ENCODE measurements around the gene YOD1.

Gene YOD1

GRCh38 chr1:207021139-207021861, 29.7 kb downstream of the YOD1 start:
- no peak overlapping the region for H3K9ac ChIP-seq (ENCODE audit: low read depth, low read length)
- H3K36me3 ChIP-seq (ENCODE audit: insufficient read depth, low read length), result no peaks in the 10 kb centered on the region
- peaks cover 51% of the 10 kb centered on the region for H3K4me1 ChIP-seq (ENCODE audit: control insufficient read depth, insufficient read depth, low read length)
- H3K4me3 ChIP-seq (ENCODE audit: low read length), result no peak overlapping the region
- H3K4me2 ChIP-seq (ENCODE audit: low read length), result no peak overlapping the region
- no peaks in the 10 kb centered on the region for H3K27me3 ChIP-seq (ENCODE audit: control insufficient read depth, insufficient read depth, low read length)
- H3K9me3 ChIP-seq (replicated peaks; ENCODE audit: low read length), result no peaks in the 10 kb centered on the region

GRCh38 chr1:207020709-207021107, 30.3 kb downstream of the YOD1 start:
- Histone ChIP-seq H3K9ac (ENCODE audit: low read depth, low read length) (no peak overlapping the region), H3K4me2 (ENCODE audit: low read length) (no peak overlapping the region), H3K27me3 (ENCODE audit: control insufficient read depth, insufficient read depth, low read length) (no peaks in the 10 kb centered on the region), H3K9me3 (replicated peaks; ENCODE audit: low read length) (no peaks in the 10 kb centered on the region), H3K4me1 (ENCODE audit: control insufficient read depth, insufficient read depth, low read length) (peaks cover 45% of the 10 kb centered on the region), H3K4me3 (ENCODE audit: low read length) (no peak overlapping the region), H3K36me3 (ENCODE audit: insufficient read depth, low read length) (no peaks in the 10 kb centered on the region)

- Histone ChIP-seq H3K4me2 (ENCODE audit: low read length) (no peak overlapping the region), H3K9me3 (replicated peaks; ENCODE audit: low read length) (no peaks in the 10 kb centered on the region), H3K27me3 (ENCODE audit: control insufficient read depth, insufficient read depth, low read length) (no peaks in the 10 kb centered on the region), H3K4me3 (ENCODE audit: low read length) (no peak overlapping the region), H3K4me1 (ENCODE audit: control insufficient read depth, insufficient read depth, low read length) (peaks cover 40% of the 10 kb centered on the region), H3K36me3 (ENCODE audit: insufficient read depth, low read length) (no peaks in the 10 kb centered on the region), H3K9ac (ENCODE audit: low read depth, low read length) (no peak overlapping the region)
Observed at GRCh38 chr1:207020065-207020708, 30.8 kb downstream of the YOD1 start.

- no peak overlapping the region for H3K4me3 ChIP-seq (ENCODE audit: low read length)
- no peaks in the 10 kb centered on the region for H3K9me3 ChIP-seq (replicated peaks; ENCODE audit: low read length)
- H3K4me2 ChIP-seq (ENCODE audit: low read length), result no peak overlapping the region
- H3K4me1 ChIP-seq (ENCODE audit: control insufficient read depth, insufficient read depth, low read length), result peaks cover 35% of the 10 kb centered on the region
- no peaks in the 10 kb centered on the region for H3K27me3 ChIP-seq (ENCODE audit: control insufficient read depth, insufficient read depth, low read length)
- no peak overlapping the region for H3K9ac ChIP-seq (ENCODE audit: low read depth, low read length)
- no peaks in the 10 kb centered on the region for H3K36me3 ChIP-seq (ENCODE audit: insufficient read depth, low read length)
Observed at GRCh38 chr1:207019661-207020060, 31.3 kb downstream of the YOD1 start.

- no peak overlapping the region for H3K4me2 ChIP-seq (ENCODE audit: low read length)
- H3K4me3 ChIP-seq (ENCODE audit: low read length), result no peak overlapping the region
- no peaks in the 10 kb centered on the region for H3K27me3 ChIP-seq (ENCODE audit: control insufficient read depth, insufficient read depth, low read length)
- H3K36me3 ChIP-seq (ENCODE audit: insufficient read depth, low read length), result no peaks in the 10 kb centered on the region
- H3K9ac ChIP-seq (ENCODE audit: low read depth, low read length), result no peak overlapping the region
- peaks cover 30% of the 10 kb centered on the region for H3K4me1 ChIP-seq (ENCODE audit: control insufficient read depth, insufficient read depth, low read length)
- H3K9me3 ChIP-seq (replicated peaks; ENCODE audit: low read length), result no peaks in the 10 kb centered on the region
Observed at GRCh38 chr1:207019161-207019560, 31.8 kb downstream of the YOD1 start.

- Histone ChIP-seq H3K36me3 (ENCODE audit: insufficient read depth, low read length) (no peaks in the 10 kb centered on the region), H3K9me3 (replicated peaks; ENCODE audit: low read length) (no peaks in the 10 kb centered on the region), H3K4me2 (ENCODE audit: low read length) (no peak overlapping the region), H3K27me3 (ENCODE audit: control insufficient read depth, insufficient read depth, low read length) (no peaks in the 10 kb centered on the region), H3K4me1 (ENCODE audit: control insufficient read depth, insufficient read depth, low read length) (peaks cover 30% of the 10 kb centered on the region), H3K9ac (ENCODE audit: low read depth, low read length) (no peak overlapping the region), H3K4me3 (ENCODE audit: low read length) (no peak overlapping the region)
Observed at GRCh38 chr1:207018707-207019106, 32.3 kb downstream of the YOD1 start.

GRCh38 chr1:207017615-207018559, 33.1 kb downstream of the YOD1 start:
- H3K9me3 ChIP-seq (replicated peaks; ENCODE audit: low read length), result no peaks in the 10 kb centered on the region
- H3K36me3 ChIP-seq (ENCODE audit: insufficient read depth, low read length), result no peaks in the 10 kb centered on the region
- H3K4me1 ChIP-seq (ENCODE audit: control insufficient read depth, insufficient read depth, low read length), result peaks cover 30% of the 10 kb centered on the region
- no peak overlapping the region for H3K4me2 ChIP-seq (ENCODE audit: low read length)
- no peaks in the 10 kb centered on the region for H3K27me3 ChIP-seq (ENCODE audit: control insufficient read depth, insufficient read depth, low read length)
- H3K9ac ChIP-seq (ENCODE audit: low read depth, low read length), result peak overlapping the region; percentile 0
- no peak overlapping the region for H3K4me3 ChIP-seq (ENCODE audit: low read length)

- no peak overlapping the region for H3K4me3 ChIP-seq (ENCODE audit: low read length)
- H3K9ac ChIP-seq (ENCODE audit: low read depth, low read length), result no peak overlapping the region
- H3K4me1 ChIP-seq (ENCODE audit: control insufficient read depth, insufficient read depth, low read length), result peaks cover 20% of the 10 kb centered on the region
- no peak overlapping the region for H3K4me2 ChIP-seq (ENCODE audit: low read length)
- H3K36me3 ChIP-seq (ENCODE audit: insufficient read depth, low read length), result no peaks in the 10 kb centered on the region
- no peaks in the 10 kb centered on the region for H3K9me3 ChIP-seq (replicated peaks; ENCODE audit: low read length)
- H3K27me3 ChIP-seq (ENCODE audit: control insufficient read depth, insufficient read depth, low read length), result no peaks in the 10 kb centered on the region
Observed at GRCh38 chr1:207015791-207016190, 35.2 kb downstream of the YOD1 start.

GRCh38 chr1:207014728-207015127, 36.3 kb downstream of the YOD1 start:
- no peak overlapping the region for H3K9ac ChIP-seq (ENCODE audit: low read depth, low read length)
- no peaks in the 10 kb centered on the region for H3K36me3 ChIP-seq (ENCODE audit: insufficient read depth, low read length)
- no peak overlapping the region for H3K4me2 ChIP-seq (ENCODE audit: low read length)
- no peak overlapping the region for H3K4me3 ChIP-seq (ENCODE audit: low read length)
- H3K27me3 ChIP-seq (ENCODE audit: control insufficient read depth, insufficient read depth, low read length), result no peaks in the 10 kb centered on the region
- peaks cover 10% of the 10 kb centered on the region for H3K4me1 ChIP-seq (ENCODE audit: control insufficient read depth, insufficient read depth, low read length)
- H3K9me3 ChIP-seq (replicated peaks; ENCODE audit: low read length), result no peaks in the 10 kb centered on the region

- H3K4me2 ChIP-seq (ENCODE audit: low read length), result no peak overlapping the region
- H3K27me3 ChIP-seq (ENCODE audit: control insufficient read depth, insufficient read depth, low read length), result no peaks in the 10 kb centered on the region
- no peak overlapping the region for H3K4me3 ChIP-seq (ENCODE audit: low read length)
- no peaks in the 10 kb centered on the region for H3K36me3 ChIP-seq (ENCODE audit: insufficient read depth, low read length)
- no peaks in the 10 kb centered on the region for H3K9me3 ChIP-seq (replicated peaks; ENCODE audit: low read length)
- H3K9ac ChIP-seq (ENCODE audit: low read depth, low read length), result no peak overlapping the region
- peaks cover 10% of the 10 kb centered on the region for H3K4me1 ChIP-seq (ENCODE audit: control insufficient read depth, insufficient read depth, low read length)
Observed at GRCh38 chr1:207013321-207014085, 37.5 kb downstream of the YOD1 start.

- Histone ChIP-seq H3K27me3 (ENCODE audit: control insufficient read depth, insufficient read depth, low read length) (no peaks in the 10 kb centered on the region), H3K36me3 (ENCODE audit: insufficient read depth, low read length) (no peaks in the 10 kb centered on the region), H3K4me1 (ENCODE audit: control insufficient read depth, insufficient read depth, low read length) (peaks cover 18% of the 10 kb centered on the region), H3K4me2 (ENCODE audit: low read length) (no peak overlapping the region), H3K9me3 (replicated peaks; ENCODE audit: low read length) (no peaks in the 10 kb centered on the region), H3K9ac (ENCODE audit: low read depth, low read length) (no peak overlapping the region), H3K4me3 (ENCODE audit: low read length) (no peak overlapping the region)
Observed at GRCh38 chr1:207010726-207011125, 40.3 kb downstream of the YOD1 start.

Data from skeletal muscle satellite cell (primary cell).